A549 (cell line): Measurements from ENCODE around the gene EVC. TPM values are rescaled to one million over a fixed set of nuclear protein-coding genes. Genes with fewer than 3 reads are reported as not detected.

Source experiments
- ATAC-seq, 2 experiments: fragments of 200-7000 bp in 1 of 2; fragments of >200 bp in 1 of 2; cut with Nextera tagmentation in 1 of 2; cut with Tn5 transposase in 1 of 2; 3 replicates each; pipeline versions ENCODE4 v1.8.0 to v1.9.1; 2018 to 2020; ENCODE audit warnings: mild to moderate bottlenecking in 1 of 2, moderate library complexity in 1 of 2
- CTCF ChIA-PET: fragments of 300-600 bp; sonication (Branson Sonifier 250); formaldehyde crosslinking; extraction: SDS; loops from one replicate; lab custom pipeline; 2021; ENCODE audit warnings: antibody characterized with exemption, inconsistent platforms; lab: Yijun Ruan, JAX
- POLR2A ChIA-PET: fragments of 350-600 bp; formaldehyde crosslinking; extraction: SDS; loops from one replicate; lab custom pipeline; 2021; ENCODE audit warnings: antibody characterized with exemption, inconsistent platforms; lab: Yijun Ruan, JAX
- DNase-seq, 2 experiments: peaks; one replicate each; pipeline versions ENCODE4 v3.0.0 to v3.0.0-alpha.2; 2011 to 2016; ENCODE audit warnings: low read depth in 1 of 2, low spot score in 1 of 2
- FAIRE-seq: peaks from 2 replicates; lab custom pipeline; 2011; peaks lifted over from hg19 to GRCh38; lab: Jason Lieb, UNC
- H3K27ac ChIP-seq, 2 experiments: fragments of >200 bp; sonication (Bioruptor Twin); formaldehyde crosslinking; 3 replicates each; pipeline ENCODE4 v1.5.1; 2016 to 2017
- H3K4me1 ChIP-seq: fragments of >200 bp; sonication (Bioruptor Twin); formaldehyde crosslinking; 3 replicates; pipeline ENCODE4 v1.6.1; 2016
- H3K4me2 ChIP-seq: fragments of >200 bp; sonication (Bioruptor Twin); formaldehyde crosslinking; 3 replicates; pipeline ENCODE4 v1.6.1; 2016
- H3K4me3 ChIP-seq: fragments of >200 bp; sonication (Bioruptor Twin); formaldehyde crosslinking; 3 replicates; pipeline ENCODE4 v1.5.1; 2016
- H3K9me3 ChIP-seq: fragments of >200 bp; sonication (Bioruptor Twin); formaldehyde crosslinking; 3 replicates; pipeline ENCODE4 v1.6.1; 2016
- ATOH8 ChIP-seq: fragments of 250-450 bp; sonication (Bioruptor Pico); IDR thresholded peaks from 2 replicates; pipeline ENCODE4 v1.5.0; 2020; ENCODE audit warnings: low read depth, mild to moderate bottlenecking, moderate library complexity
- CHD4 ChIP-seq: fragments of 200-600 bp; sonication (generic); IDR thresholded peaks from 2 replicates; pipeline ENCODE4 v1.6.1; 2016; ENCODE audit warnings: antibody characterized with exemption, mild to moderate bottlenecking, borderline replicate concordance
- ESRRA ChIP-seq: fragments of 150-350 bp; IDR thresholded peaks from 2 replicates; pipeline ENCODE4 v1.6.1; 2014; ENCODE audit warnings: mild to moderate bottlenecking, low read length, borderline replicate concordance
- FOSB ChIP-seq: fragments of 250-450 bp; sonication (Bioruptor Pico); IDR thresholded peaks from 2 replicates; pipeline ENCODE4 v1.5.0; 2020; ENCODE audit warnings: mild to moderate bottlenecking, moderate library complexity
- FOXS1 ChIP-seq: fragments of 250-450 bp; sonication (Bioruptor Pico); IDR thresholded peaks from 2 replicates; pipeline ENCODE4 v1.5.0; 2020; ENCODE audit warnings: mild to moderate bottlenecking, moderate library complexity
- GATA3 ChIP-seq: IDR thresholded peaks from 2 replicates; pipeline ENCODE4 v1.6.1; 2012; ENCODE audit warnings: borderline replicate concordance
- HDAC2 ChIP-seq: fragments of 200-600 bp; sonication (generic); IDR thresholded peaks from 2 replicates; pipeline ENCODE4 v1.6.1; 2016
- HOXA7 ChIP-seq: fragments of 250-450 bp; sonication (Bioruptor Pico); IDR thresholded peaks from 2 replicates; pipeline ENCODE4 v1.5.0; 2020; ENCODE audit warnings: mild to moderate bottlenecking, moderate library complexity
- KDM1A ChIP-seq: fragments of 200-600 bp; sonication (generic); IDR thresholded peaks from 2 replicates; pipeline ENCODE4 v1.6.1; 2016; ENCODE audit warnings: low read depth, mild to moderate bottlenecking
- MAFK ChIP-seq: fragments of 450-650 bp; IDR thresholded peaks from 2 replicates; pipeline ENCODE4 v1.6.1; 2014; ENCODE audit not compliant: partially characterized antibody
- MAX ChIP-seq: IDR thresholded peaks from 2 replicates; pipeline ENCODE4 v1.6.1; 2012
- MAZ ChIP-seq: fragments of 150-350 bp; IDR thresholded peaks from 2 replicates; pipeline ENCODE4 v1.6.1; 2014; ENCODE audit warnings: antibody characterized with exemption, low read depth, low read length, borderline replicate concordance
- NR3C1 ChIP-seq: fragments of >200 bp; sonication (Bioruptor Twin); formaldehyde crosslinking; IDR thresholded peaks from 3 replicates; pipeline ENCODE4 v1.6.1; 2017
- POLR2A ChIP-seq: IDR thresholded peaks from 2 replicates; pipeline ENCODE4 v1.6.1; 2012; ENCODE audit warnings: mild to moderate bottlenecking, low read length
- RARB ChIP-seq: fragments of 250-450 bp; sonication (Bioruptor Pico); IDR thresholded peaks from 2 replicates; pipeline ENCODE4 v1.8.0; 2021; ENCODE audit warnings: mild to moderate bottlenecking, moderate library complexity
- RCOR1 ChIP-seq: fragments of 150-350 bp; IDR thresholded peaks from 2 replicates; pipeline ENCODE4 v1.6.1; 2014; ENCODE audit warnings: antibody characterized with exemption, low read length, low read depth
- SREBF2 ChIP-seq: fragments of 450-650 bp; IDR thresholded peaks from 2 replicates; pipeline ENCODE4 v1.6.1; 2014; ENCODE audit warnings: mild to moderate bottlenecking, moderate library complexity
- TP53 ChIP-seq: fragments of 250-450 bp; sonication (Bioruptor Pico); IDR thresholded peaks from 2 replicates; pipeline ENCODE4 v1.5.0; 2021; ENCODE audit warnings: mild to moderate bottlenecking, moderate library complexity
- ZC3H11A ChIP-seq: fragments of 450-650 bp; IDR thresholded peaks from 2 replicates; pipeline ENCODE4 v1.6.1; 2014; ENCODE audit warnings: antibody characterized with exemption, mild to moderate bottlenecking
- ZNF302 ChIP-seq: fragments of 250-450 bp; sonication (Bioruptor Pico); IDR thresholded peaks from 2 replicates; pipeline ENCODE4 v1.9.0; 2021; ENCODE audit warnings: inconsistent platforms, mild to moderate bottlenecking, moderate library complexity
- WGBS: methylation state at CpG from one replicate; pipeline ENCODE4 v1.1.6; 2017; ENCODE audit errors: missing lambda C conversion rate; 5-methylcytosine and 5-hydroxymethylcytosine counted together
- polyA plus RNA-seq, 4 experiments: library from polyadenylated mRNA; depleted of rRNA in 3 of 4; stranded (reverse); fragments of >200 nt; fragmentation: RNase III in 1 of 4; extraction: RNeasy Plus Mini Kit Qiagen cat#74134 plus additional on column Dnase treatment in 1 of 4; gene quantifications; 2 replicates in 3 of 4; 3 replicates in 1 of 4; pipeline ENCODE4 v1.2.3, GENCODE V29; 2011 to 2017
- TF ChIP-seq, protein P1 (sequence below): fragments of >200 bp; sonication (Bioruptor Twin); formaldehyde crosslinking; IDR thresholded peaks from 3 replicates; pipeline ENCODE4 v1.6.1; 2016

The EVC gene
- polyA plus RNA-seq, 2 of the 4 experiments (the other 2 are of a cell fraction): 3.0 to 5.5 TPM

GRCh38 chr4:5773271-5773555 is 62.2 kb downstream of the EVC start (continued):
- TF ChIP-seq KDM1A (no peak), ATOH8 (CRISPR knock-in tag) (no peak), POLR2A (no peak), HDAC2 (no peak)

GRCh38 chr4:5774416-5775036 is 63.5 kb downstream of the EVC start:
- DNase-seq (no peak), FAIRE-seq (no peak)
- ChIA-PET POLR2A (no interaction called here), CTCF (interaction anchor here (1.1 to 1.3 kb wide), 3 partner anchors 11 to 16 kb away, joined by 4 read pairs; no protein-coding TSS in a partner anchor)
- Histone ChIP-seq H3K4me1 (no peaks in the 10 kb centered on the region), H3K4me2 (no peak overlapping the region), H3K4me3 (no peak overlapping the region)
- 97% methylated on average over 2 of the region's 2 CpGs for WGBS
- TF ChIP-seq TP53 (CRISPR knock-in tag) (no peak), POLR2A (no peak), MAFK (no peak), MAX (no peak), MAZ (no peak), NR3C1 (no peak), CHD4 (no peak), GATA3 (no peak), FOSB (CRISPR knock-in tag) (no peak), RARB (CRISPR knock-in tag) (no peak)
- TF ChIP-seq, all 56 proteins: peak for 0
- ATAC-seq: no peak
- peaks cover 17% of the 10 kb centered on the region; the same call in 1 of the 3 replicates for H3K9me3 ChIP-seq
- no peak overlapping the region for H3K27ac ChIP-seq

- Histone ChIP-seq H3K27ac (no peak overlapping the region), H3K4me1 (no peaks in the 10 kb centered on the region), H3K4me3 (no peak overlapping the region), H3K4me2 (no peak overlapping the region), H3K9me3 (peaks cover 17% of the 10 kb centered on the region; the same call in 1 of the 3 replicates)
- WGBS: 88% methylated on average over 1 of the region's 1 CpG
- no peak for DNase-seq
- FAIRE-seq: no peak
- no peak for ATAC-seq
- ChIA-PET POLR2A (no interaction called here), CTCF (interaction anchor here (1.4 kb wide), 1 partner anchor 14 kb away, joined by 3 read pairs; no protein-coding TSS in a partner anchor)
- TF ChIP-seq TP53 (CRISPR knock-in tag) (no peak), ESRRA (no peak), ZNF302 (no peak), HOXA7 (no peak), RARB (CRISPR knock-in tag) (no peak), POLR2A (no peak), MAX (no peak), ZC3H11A (no peak), FOXS1 (no peak), RCOR1 (no peak), SREBF2 (no peak)
- TF ChIP-seq, protein P1, sequence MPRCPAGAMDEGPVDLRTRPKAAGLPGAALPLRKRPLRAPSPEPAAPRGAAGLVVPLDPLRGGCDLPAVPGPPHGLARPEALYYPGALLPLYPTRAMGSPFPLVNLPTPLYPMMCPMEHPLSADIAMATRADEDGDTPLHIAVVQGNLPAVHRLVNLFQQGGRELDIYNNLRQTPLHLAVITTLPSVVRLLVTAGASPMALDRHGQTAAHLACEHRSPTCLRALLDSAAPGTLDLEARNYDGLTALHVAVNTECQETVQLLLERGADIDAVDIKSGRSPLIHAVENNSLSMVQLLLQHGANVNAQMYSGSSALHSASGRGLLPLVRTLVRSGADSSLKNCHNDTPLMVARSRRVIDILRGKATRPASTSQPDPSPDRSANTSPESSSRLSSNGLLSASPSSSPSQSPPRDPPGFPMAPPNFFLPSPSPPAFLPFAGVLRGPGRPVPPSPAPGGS: no peak
These were observed 65.5 kb downstream of the EVC start for GRCh38 chr4:5776510-5776909.
